ENCODE measurements around the gene C10orf95. TPM values are rescaled to one million over a fixed set of nuclear protein-coding genes. Genes with fewer than 3 reads are reported as not detected.

Gene C10orf95
- total and polyA plus RNA-seq, 2 experiments from 2014 or later, result 0.69 to 1.1 TPM

DNA sequence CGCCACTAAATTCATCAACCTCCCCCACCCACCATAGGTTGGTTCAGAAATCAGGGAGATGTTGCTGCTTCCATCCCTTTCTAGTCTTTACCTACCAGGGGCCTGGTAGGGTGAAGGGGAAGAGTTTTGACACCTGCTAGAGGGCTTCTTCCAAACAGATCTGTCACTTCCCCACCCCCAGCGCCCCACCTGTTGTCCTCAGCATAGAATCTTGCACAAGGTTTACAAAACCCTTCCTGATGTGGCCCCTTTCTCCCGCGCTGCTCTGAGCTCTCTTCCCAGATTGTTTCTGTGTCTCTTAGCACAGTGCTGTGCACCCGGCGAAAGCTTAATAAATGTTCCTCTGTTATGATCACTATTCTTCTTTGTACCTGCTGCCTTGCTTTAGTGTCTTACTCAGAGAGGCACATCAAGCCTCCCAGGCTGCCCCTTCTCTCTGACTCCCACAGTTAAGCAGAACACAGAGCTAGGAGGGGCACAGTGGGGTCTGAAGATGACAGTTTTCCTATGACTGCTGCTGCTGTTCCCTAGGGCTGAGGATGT, 11.2 kb upstream of the C10orf95 start:
- no peaks in the 10 kb centered on the region; the same call in 1 of the 3 replicates for H3K36me3 Mint-ChIP-seq (ENCODE audit: low read depth)

More for the DNA sequence above, 11.2 kb upstream of the C10orf95 start:
- no peak for DNase-seq (ENCODE audit: low spot score)
- TF ChIP-seq CREB1 (CRISPR knock-in tag; IDR thresholded peaks at IDR 0.05; ENCODE audit: low read depth), result no peak
- no peak for TF ChIP-seq EZH2 (IDR thresholded peaks at IDR 0.05; ENCODE audit: low read depth, unreplicated experiment)
- TF ChIP-seq ZNF331 (CRISPR knock-in tag; IDR thresholded peaks at IDR 0.05; ENCODE audit: low read depth), result no peak
- no peak for TF ChIP-seq NANOG (IDR thresholded peaks at IDR 0.05; ENCODE audit: borderline replicate concordance)
- TF ChIP-seq STAT1 (IDR thresholded peaks at IDR 0.05; ENCODE audit: unreplicated experiment), result no peak
- TF ChIP-seq POLR2AphosphoS5 (IDR thresholded peaks at IDR 0.05; ENCODE audit: low read depth), result no peak
- TF ChIP-seq, protein P1, sequence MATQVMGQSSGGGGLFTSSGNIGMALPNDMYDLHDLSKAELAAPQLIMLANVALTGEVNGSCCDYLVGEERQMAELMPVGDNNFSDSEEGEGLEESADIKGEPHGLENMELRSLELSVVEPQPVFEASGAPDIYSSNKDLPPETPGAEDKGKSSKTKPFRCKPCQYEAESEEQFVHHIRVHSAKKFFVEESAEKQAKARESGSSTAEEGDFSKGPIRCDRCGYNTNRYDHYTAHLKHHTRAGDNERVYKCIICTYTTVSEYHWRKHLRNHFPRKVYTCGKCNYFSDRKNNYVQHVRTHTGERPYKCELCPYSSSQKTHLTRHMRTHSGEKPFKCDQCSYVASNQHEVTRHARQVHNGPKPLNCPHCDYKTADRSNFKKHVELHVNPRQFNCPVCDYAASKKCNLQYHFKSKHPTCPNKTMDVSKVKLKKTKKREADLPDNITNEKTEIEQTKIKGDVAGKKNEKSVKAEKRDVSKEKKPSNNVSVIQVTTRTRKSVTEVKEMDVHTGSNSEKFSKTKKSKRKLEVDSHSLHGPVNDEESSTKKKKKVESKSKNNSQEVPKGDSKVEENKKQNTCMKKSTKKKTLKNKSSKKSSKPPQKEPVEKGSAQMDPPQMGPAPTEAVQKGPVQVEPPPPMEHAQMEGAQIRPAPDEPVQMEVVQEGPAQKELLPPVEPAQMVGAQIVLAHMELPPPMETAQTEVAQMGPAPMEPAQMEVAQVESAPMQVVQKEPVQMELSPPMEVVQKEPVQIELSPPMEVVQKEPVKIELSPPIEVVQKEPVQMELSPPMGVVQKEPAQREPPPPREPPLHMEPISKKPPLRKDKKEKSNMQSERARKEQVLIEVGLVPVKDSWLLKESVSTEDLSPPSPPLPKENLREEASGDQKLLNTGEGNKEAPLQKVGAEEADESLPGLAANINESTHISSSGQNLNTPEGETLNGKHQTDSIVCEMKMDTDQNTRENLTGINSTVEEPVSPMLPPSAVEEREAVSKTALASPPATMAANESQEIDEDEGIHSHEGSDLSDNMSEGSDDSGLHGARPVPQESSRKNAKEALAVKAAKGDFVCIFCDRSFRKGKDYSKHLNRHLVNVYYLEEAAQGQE (IDR thresholded peaks at IDR 0.05; ENCODE audit: unreplicated experiment), result no peak
- TF ChIP-seq, protein P2, sequence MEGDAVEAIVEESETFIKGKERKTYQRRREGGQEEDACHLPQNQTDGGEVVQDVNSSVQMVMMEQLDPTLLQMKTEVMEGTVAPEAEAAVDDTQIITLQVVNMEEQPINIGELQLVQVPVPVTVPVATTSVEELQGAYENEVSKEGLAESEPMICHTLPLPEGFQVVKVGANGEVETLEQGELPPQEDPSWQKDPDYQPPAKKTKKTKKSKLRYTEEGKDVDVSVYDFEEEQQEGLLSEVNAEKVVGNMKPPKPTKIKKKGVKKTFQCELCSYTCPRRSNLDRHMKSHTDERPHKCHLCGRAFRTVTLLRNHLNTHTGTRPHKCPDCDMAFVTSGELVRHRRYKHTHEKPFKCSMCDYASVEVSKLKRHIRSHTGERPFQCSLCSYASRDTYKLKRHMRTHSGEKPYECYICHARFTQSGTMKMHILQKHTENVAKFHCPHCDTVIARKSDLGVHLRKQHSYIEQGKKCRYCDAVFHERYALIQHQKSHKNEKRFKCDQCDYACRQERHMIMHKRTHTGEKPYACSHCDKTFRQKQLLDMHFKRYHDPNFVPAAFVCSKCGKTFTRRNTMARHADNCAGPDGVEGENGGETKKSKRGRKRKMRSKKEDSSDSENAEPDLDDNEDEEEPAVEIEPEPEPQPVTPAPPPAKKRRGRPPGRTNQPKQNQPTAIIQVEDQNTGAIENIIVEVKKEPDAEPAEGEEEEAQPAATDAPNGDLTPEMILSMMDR (conservative IDR thresholded peaks at IDR 0.05; ENCODE audit: low read depth in 2 of 2), result no peak
- TF ChIP-seq, protein P3, sequence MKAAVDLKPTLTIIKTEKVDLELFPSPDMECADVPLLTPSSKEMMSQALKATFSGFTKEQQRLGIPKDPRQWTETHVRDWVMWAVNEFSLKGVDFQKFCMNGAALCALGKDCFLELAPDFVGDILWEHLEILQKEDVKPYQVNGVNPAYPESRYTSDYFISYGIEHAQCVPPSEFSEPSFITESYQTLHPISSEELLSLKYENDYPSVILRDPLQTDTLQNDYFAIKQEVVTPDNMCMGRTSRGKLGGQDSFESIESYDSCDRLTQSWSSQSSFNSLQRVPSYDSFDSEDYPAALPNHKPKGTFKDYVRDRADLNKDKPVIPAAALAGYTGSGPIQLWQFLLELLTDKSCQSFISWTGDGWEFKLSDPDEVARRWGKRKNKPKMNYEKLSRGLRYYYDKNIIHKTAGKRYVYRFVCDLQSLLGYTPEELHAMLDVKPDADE (IDR thresholded peaks at IDR 0.05), result no peak
- TF ChIP-seq ZNF114 (CRISPR knock-in tag; IDR thresholded peaks at IDR 0.05), result no peak
- TF ChIP-seq EZH2phosphoT487 (IDR thresholded peaks at IDR 0.05; ENCODE audit: unreplicated experiment), result no peak
- TF ChIP-seq JUNB (IDR thresholded peaks at IDR 0.05; ENCODE audit: unreplicated experiment), result no peak
- TF ChIP-seq, protein P4, sequence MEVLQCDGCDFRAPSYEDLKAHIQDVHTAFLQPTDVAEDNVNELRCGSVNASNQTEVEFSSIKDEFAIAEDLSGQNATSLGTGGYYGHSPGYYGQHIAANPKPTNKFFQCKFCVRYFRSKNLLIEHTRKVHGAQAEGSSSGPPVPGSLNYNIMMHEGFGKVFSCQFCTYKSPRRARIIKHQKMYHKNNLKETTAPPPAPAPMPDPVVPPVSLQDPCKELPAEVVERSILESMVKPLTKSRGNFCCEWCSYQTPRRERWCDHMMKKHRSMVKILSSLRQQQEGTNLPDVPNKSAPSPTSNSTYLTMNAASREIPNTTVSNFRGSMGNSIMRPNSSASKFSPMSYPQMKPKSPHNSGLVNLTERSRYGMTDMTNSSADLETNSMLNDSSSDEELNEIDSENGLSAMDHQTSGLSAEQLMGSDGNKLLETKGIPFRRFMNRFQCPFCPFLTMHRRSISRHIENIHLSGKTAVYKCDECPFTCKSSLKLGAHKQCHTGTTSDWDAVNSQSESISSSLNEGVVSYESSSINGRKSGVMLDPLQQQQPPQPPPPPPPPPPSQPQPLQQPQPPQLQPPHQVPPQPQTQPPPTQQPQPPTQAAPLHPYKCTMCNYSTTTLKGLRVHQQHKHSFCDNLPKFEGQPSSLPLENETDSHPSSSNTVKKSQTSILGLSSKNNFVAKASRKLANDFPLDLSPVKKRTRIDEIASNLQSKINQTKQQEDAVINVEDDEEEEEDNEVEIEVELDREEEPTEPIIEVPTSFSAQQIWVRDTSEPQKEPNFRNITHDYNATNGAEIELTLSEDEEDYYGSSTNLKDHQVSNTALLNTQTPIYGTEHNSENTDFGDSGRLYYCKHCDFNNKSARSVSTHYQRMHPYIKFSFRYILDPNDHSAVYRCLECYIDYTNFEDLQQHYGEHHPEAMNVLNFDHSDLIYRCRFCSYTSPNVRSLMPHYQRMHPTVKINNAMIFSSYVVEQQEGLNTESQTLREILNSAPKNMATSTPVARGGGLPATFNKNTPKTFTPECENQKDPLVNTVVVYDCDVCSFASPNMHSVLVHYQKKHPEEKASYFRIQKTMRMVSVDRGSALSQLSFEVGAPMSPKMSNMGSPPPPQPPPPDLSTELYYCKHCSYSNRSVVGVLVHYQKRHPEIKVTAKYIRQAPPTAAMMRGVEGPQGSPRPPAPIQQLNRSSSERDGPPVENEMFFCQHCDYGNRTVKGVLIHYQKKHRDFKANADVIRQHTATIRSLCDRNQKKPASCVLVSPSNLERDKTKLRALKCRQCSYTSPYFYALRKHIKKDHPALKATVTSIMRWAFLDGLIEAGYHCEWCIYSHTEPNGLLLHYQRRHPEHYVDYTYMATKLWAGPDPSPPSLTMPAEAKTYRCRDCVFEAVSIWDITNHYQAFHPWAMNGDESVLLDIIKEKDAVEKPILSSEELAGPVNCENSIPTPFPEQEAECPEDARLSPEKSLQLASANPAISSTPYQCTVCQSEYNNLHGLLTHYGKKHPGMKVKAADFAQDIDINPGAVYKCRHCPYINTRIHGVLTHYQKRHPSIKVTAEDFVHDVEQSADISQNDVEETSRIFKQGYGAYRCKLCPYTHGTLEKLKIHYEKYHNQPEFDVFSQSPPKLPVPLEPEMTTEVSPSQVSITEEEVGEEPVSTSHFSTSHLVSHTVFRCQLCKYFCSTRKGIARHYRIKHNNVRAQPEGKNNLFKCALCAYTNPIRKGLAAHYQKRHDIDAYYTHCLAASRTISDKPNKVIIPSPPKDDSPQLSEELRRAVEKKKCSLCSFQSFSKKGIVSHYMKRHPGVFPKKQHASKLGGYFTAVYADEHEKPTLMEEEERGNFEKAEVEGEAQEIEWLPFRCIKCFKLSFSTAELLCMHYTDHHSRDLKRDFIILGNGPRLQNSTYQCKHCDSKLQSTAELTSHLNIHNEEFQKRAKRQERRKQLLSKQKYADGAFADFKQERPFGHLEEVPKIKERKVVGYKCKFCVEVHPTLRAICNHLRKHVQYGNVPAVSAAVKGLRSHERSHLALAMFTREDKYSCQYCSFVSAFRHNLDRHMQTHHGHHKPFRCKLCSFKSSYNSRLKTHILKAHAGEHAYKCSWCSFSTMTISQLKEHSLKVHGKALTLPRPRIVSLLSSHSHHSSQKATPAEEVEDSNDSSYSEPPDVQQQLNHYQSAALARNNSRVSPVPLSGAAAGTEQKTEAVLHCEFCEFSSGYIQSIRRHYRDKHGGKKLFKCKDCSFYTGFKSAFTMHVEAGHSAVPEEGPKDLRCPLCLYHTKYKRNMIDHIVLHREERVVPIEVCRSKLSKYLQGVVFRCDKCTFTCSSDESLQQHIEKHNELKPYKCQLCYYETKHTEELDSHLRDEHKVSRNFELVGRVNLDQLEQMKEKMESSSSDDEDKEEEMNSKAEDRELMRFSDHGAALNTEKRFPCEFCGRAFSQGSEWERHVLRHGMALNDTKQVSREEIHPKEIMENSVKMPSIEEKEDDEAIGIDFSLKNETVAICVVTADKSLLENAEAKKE (CRISPR knock-in tag; IDR thresholded peaks at IDR 0.05), result no peak
- peaks cover 36% of the 10 kb centered on the region for H3K4me1 Mint-ChIP-seq
- no peak overlapping the region for H2AFZ ChIP-seq
- ATAC-seq, result no peak
- no peak overlapping the region for H3K27ac Mint-ChIP-seq
- H3K4me3 Mint-ChIP-seq, result peak overlapping the region; percentile 90
- H3F3A ChIP-seq (replicated peaks; ENCODE audit: low read depth), result 0 out of 2 replicates have a peak, but pooled peaks cover 20% of the 10 kb centered on the region
- no peaks in the 10 kb centered on the region for H3K9me3 Mint-ChIP-seq
- H4K20me1 ChIP-seq (replicated peaks; ENCODE audit: insufficient read depth), result no peaks in the 10 kb centered on the region; the same call in 1 of the 2 replicates
- peaks cover 16% of the 10 kb centered on the region for H3K27me3 Mint-ChIP-seq (ENCODE audit: insufficient read depth, low read depth, poor library complexity)
- no peak overlapping the region for H3K27ac ChIP-seq (ENCODE audit: low read depth)
- peaks cover 5% of the 10 kb centered on the region; the same call in 1 of the 2 replicates for H3K27me3 ChIP-seq (ENCODE audit: insufficient read depth)
- peak overlapping the region; percentile 85 for H3K4me3 ChIP-seq
- H3K9me2 ChIP-seq (ENCODE audit: insufficient read depth), result no peaks in the 10 kb centered on the region
- H3K4me1 ChIP-seq (ENCODE audit: insufficient read depth), result peaks cover 29% of the 10 kb centered on the region
- H3K36me3 ChIP-seq (ENCODE audit: insufficient read depth), result no peaks in the 10 kb centered on the region
- peak overlapping the region; percentile 96 for H3K4me2 ChIP-seq
- peaks cover 23% of the 10 kb centered on the region; the same call in 1 of the 2 replicates for H3K79me2 ChIP-seq (replicated peaks; ENCODE audit: insufficient read depth)
